ENCODE data around the gene ZNF311.
A peak's percentile ranks its signal among the peaks of the same experiment; 100 is the strongest.

The ZNF311 gene

GRCh38 chr6:29016559-29017427 is 11.7 kb upstream of the ZNF311 start:
- peak overlapping the region; percentile 99 for H3K4me2 ChIP-seq (ENCODE audit: low read length)
- H3K79me2 ChIP-seq (ENCODE audit: control insufficient read depth, low read length) = no peaks in the 10 kb centered on the region

GRCh38 chr6:29014729-29015608 is 9.9 kb upstream of the ZNF311 start:
- H3K4me1 ChIP-seq (ENCODE audit: control insufficient read depth, low read length) = peaks cover 9% of the 10 kb centered on the region
- no peaks in the 10 kb centered on the region for H3K36me3 ChIP-seq (ENCODE audit: control insufficient read depth, low read length)
- H3K27me3 ChIP-seq (ENCODE audit: control insufficient read depth, low read length) = peaks cover 13% of the 10 kb centered on the region
- H3K79me2 ChIP-seq (ENCODE audit: control insufficient read depth, low read length) = no peaks in the 10 kb centered on the region
- TF ChIP-seq, protein P1, sequence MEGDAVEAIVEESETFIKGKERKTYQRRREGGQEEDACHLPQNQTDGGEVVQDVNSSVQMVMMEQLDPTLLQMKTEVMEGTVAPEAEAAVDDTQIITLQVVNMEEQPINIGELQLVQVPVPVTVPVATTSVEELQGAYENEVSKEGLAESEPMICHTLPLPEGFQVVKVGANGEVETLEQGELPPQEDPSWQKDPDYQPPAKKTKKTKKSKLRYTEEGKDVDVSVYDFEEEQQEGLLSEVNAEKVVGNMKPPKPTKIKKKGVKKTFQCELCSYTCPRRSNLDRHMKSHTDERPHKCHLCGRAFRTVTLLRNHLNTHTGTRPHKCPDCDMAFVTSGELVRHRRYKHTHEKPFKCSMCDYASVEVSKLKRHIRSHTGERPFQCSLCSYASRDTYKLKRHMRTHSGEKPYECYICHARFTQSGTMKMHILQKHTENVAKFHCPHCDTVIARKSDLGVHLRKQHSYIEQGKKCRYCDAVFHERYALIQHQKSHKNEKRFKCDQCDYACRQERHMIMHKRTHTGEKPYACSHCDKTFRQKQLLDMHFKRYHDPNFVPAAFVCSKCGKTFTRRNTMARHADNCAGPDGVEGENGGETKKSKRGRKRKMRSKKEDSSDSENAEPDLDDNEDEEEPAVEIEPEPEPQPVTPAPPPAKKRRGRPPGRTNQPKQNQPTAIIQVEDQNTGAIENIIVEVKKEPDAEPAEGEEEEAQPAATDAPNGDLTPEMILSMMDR (IDR thresholded peaks at IDR 0.05; ENCODE audit: low read depth, low read length, poor library complexity, severe bottlenecking) = no peak
- no peak for TF ChIP-seq EZH2phosphoT487 (IDR thresholded peaks at IDR 0.05; ENCODE audit: borderline replicate concordance, low read length)
- no peaks in the 10 kb centered on the region for H4K20me1 ChIP-seq (ENCODE audit: control insufficient read depth, insufficient read depth, low read depth, low read length)
- H3K4me3 ChIP-seq (ENCODE audit: low read length) = no peak overlapping the region
- H3K27ac ChIP-seq (ENCODE audit: low read depth, low read length) = no peak overlapping the region
- H3F3A ChIP-seq (ENCODE audit: control insufficient read depth, insufficient read depth) = no peaks in the 10 kb centered on the region
- no peak overlapping the region for H3K4me2 ChIP-seq (ENCODE audit: low read length)
- H3K9me2 ChIP-seq (replicated peaks; ENCODE audit: control insufficient read depth, low read length) = no peaks in the 10 kb centered on the region
- H3K9me3 ChIP-seq (ENCODE audit: control insufficient read depth, insufficient read depth, low read length) = no peaks in the 10 kb centered on the region; the same call in 1 of the 2 replicates

More at GRCh38 chr6:29016559-29017427, 11.7 kb upstream of the ZNF311 start:
- Histone ChIP-seq H3K9me3 (ENCODE audit: control insufficient read depth, insufficient read depth, low read length) (no peaks in the 10 kb centered on the region; the same call in 1 of the 2 replicates), H3K27ac (ENCODE audit: low read depth, low read length) (no peak overlapping the region), H4K20me1 (ENCODE audit: control insufficient read depth, insufficient read depth, low read depth, low read length) (no peaks in the 10 kb centered on the region), H3K36me3 (ENCODE audit: control insufficient read depth, low read length) (no peaks in the 10 kb centered on the region), H3K4me1 (ENCODE audit: control insufficient read depth, low read length) (peaks cover 9% of the 10 kb centered on the region), H3K27me3 (ENCODE audit: control insufficient read depth, low read length) (peaks cover 5% of the 10 kb centered on the region), H3F3A (ENCODE audit: control insufficient read depth, insufficient read depth) (no peaks in the 10 kb centered on the region), H3K9me2 (replicated peaks; ENCODE audit: control insufficient read depth, low read length) (no peaks in the 10 kb centered on the region), H3K4me3 (ENCODE audit: low read length) (peak overlapping the region; percentile 92)
- TF ChIP-seq, protein P1 (IDR thresholded peaks at IDR 0.05; ENCODE audit: low read depth, low read length, poor library complexity, severe bottlenecking) = peak; percentile 89
- no peak for TF ChIP-seq EZH2phosphoT487 (IDR thresholded peaks at IDR 0.05; ENCODE audit: borderline replicate concordance, low read length)

- TF ChIP-seq EZH2phosphoT487 (IDR thresholded peaks at IDR 0.05; ENCODE audit: borderline replicate concordance, low read length) = no peak
- TF ChIP-seq, protein P1 (IDR thresholded peaks at IDR 0.05; ENCODE audit: low read depth, low read length, poor library complexity, severe bottlenecking) = no peak
- no peaks in the 10 kb centered on the region for H4K20me1 ChIP-seq (ENCODE audit: control insufficient read depth, insufficient read depth, low read depth, low read length)
- peak overlapping the region; percentile 48 for H3K4me3 ChIP-seq (ENCODE audit: low read length)
- no peaks in the 10 kb centered on the region; the same call in 1 of the 2 replicates for H3K9me3 ChIP-seq (ENCODE audit: control insufficient read depth, insufficient read depth, low read length)
- no peaks in the 10 kb centered on the region for H3K36me3 ChIP-seq (ENCODE audit: control insufficient read depth, low read length)
- H3F3A ChIP-seq (ENCODE audit: control insufficient read depth, insufficient read depth) = no peaks in the 10 kb centered on the region
- peak overlapping the region; percentile 50 for H3K4me2 ChIP-seq (ENCODE audit: low read length)
- H3K79me2 ChIP-seq (ENCODE audit: control insufficient read depth, low read length) = no peaks in the 10 kb centered on the region
- H3K27me3 ChIP-seq (ENCODE audit: control insufficient read depth, low read length) = peaks cover 27% of the 10 kb centered on the region
- H3K9me2 ChIP-seq (replicated peaks; ENCODE audit: control insufficient read depth, low read length) = no peaks in the 10 kb centered on the region
- no peak overlapping the region for H3K27ac ChIP-seq (ENCODE audit: low read depth, low read length)
- H3K4me1 ChIP-seq (ENCODE audit: control insufficient read depth, low read length) = peaks cover under 1% of the 10 kb centered on the region
These were observed 6.2 kb upstream of the ZNF311 start for GRCh38 chr6:29011276-29011734.
